NCI-H146 (cell line): ENCODE data around the gene SEC61A1.
A peak's percentile ranks its signal among the peaks of the same experiment; 100 is the strongest.

ENCODE experiments used
- DNase-seq: peaks from one replicate; lab custom pipeline; 2025; lab: John Stamatoyannopoulos, UW

SEC61A1 gene

GRCh38 chr3:128060473-128061381 is 8.5 kb downstream of the SEC61A1 start:
- no peak for DNase-seq

- DNase-seq = no peak
These were observed 10.0 kb downstream of the SEC61A1 start for GRCh38 chr3:128062033-128062745.

GRCh38 chr3:128063865-128064264 is 11.6 kb downstream of the SEC61A1 start:
- DNase-seq = no peak

GRCh38 chr3:128064962-128065361 is 12.7 kb downstream of the SEC61A1 start:
- DNase-seq = no peak

GRCh38 chr3:128066114-128066513 is 13.9 kb downstream of the SEC61A1 start:
- no peak for DNase-seq

GRCh38 chr3:128066676-128067075 is 14.4 kb downstream of the SEC61A1 start:
- no peak for DNase-seq

- no peak for DNase-seq
These were observed 15.3 kb downstream of the SEC61A1 start for GRCh38 chr3:128067489-128067888.

- peak; percentile 48 for DNase-seq
These were observed 16.0 kb downstream of the SEC61A1 start for GRCh38 chr3:128068156-128068620.

GRCh38 chr3:128069271-128069670 is 17.0 kb downstream of the SEC61A1 start:
- no peak for DNase-seq

GRCh38 chr3:128070898-128071591 is 18.8 kb downstream of the SEC61A1 start:
- no peak for DNase-seq

- DNase-seq = no peak
These were observed 19.7 kb downstream of the SEC61A1 start for GRCh38 chr3:128071771-128072453.

- peak; percentile 70 for DNase-seq
These were observed 20.4 kb downstream of the SEC61A1 start for GRCh38 chr3:128072454-128073184.

GRCh38 chr3:128073185-128073725 is 21.0 kb downstream of the SEC61A1 start:
- no peak for DNase-seq

- DNase-seq = no peak
These were observed 21.6 kb downstream of the SEC61A1 start for GRCh38 chr3:128073807-128074206.

GRCh38 chr3:128074851-128075521 is 22.7 kb downstream of the SEC61A1 start:
- DNase-seq = no peak

- peak; percentile 68 for DNase-seq
These were observed 23.6 kb downstream of the SEC61A1 start for GRCh38 chr3:128075522-128076482.

- DNase-seq = no peak
These were observed 24.4 kb downstream of the SEC61A1 start for GRCh38 chr3:128076483-128077201.

GRCh38 chr3:128077202-128077624 is 25.0 kb downstream of the SEC61A1 start:
- DNase-seq = no peak
